22Rv1 (cell line): Measurements from ENCODE around the gene FAM200C.

Experiments
- H3K27ac ChIP-seq: fragments of 450-650 bp; 2 replicates; pipeline ENCODE4 v1.5.1; 2017
- ZFX ChIP-seq: fragments of 450-650 bp; IDR thresholded peaks from 2 replicates; pipeline ENCODE4 v1.6.1; 2017; ENCODE audit warnings: antibody characterized with exemption, borderline replicate concordance
- TF ChIP-seq, protein P1 (sequence below): fragments of 450-650 bp; IDR thresholded peaks from 2 replicates; pipeline ENCODE4 v1.5.1; 2017; ENCODE audit warnings: mild to moderate bottlenecking

Gene FAM200C

GRCh38 chr5:160377651-160378050 is 22.2 kb downstream of the FAM200C start:
- TF ChIP-seq, protein P1, sequence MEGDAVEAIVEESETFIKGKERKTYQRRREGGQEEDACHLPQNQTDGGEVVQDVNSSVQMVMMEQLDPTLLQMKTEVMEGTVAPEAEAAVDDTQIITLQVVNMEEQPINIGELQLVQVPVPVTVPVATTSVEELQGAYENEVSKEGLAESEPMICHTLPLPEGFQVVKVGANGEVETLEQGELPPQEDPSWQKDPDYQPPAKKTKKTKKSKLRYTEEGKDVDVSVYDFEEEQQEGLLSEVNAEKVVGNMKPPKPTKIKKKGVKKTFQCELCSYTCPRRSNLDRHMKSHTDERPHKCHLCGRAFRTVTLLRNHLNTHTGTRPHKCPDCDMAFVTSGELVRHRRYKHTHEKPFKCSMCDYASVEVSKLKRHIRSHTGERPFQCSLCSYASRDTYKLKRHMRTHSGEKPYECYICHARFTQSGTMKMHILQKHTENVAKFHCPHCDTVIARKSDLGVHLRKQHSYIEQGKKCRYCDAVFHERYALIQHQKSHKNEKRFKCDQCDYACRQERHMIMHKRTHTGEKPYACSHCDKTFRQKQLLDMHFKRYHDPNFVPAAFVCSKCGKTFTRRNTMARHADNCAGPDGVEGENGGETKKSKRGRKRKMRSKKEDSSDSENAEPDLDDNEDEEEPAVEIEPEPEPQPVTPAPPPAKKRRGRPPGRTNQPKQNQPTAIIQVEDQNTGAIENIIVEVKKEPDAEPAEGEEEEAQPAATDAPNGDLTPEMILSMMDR: no peak
- no peak for TF ChIP-seq ZFX
- H3K27ac ChIP-seq: no peak overlapping the region

GRCh38 chr5:160376416-160376815 is 23.4 kb downstream of the FAM200C start:
- no peak overlapping the region for H3K27ac ChIP-seq
- TF ChIP-seq, protein P1: no peak
- TF ChIP-seq ZFX: no peak

GRCh38 chr5:160375701-160376100 is 24.2 kb downstream of the FAM200C start:
- H3K27ac ChIP-seq: no peak overlapping the region
- no peak for TF ChIP-seq ZFX
- TF ChIP-seq, protein P1: no peak

DNA sequence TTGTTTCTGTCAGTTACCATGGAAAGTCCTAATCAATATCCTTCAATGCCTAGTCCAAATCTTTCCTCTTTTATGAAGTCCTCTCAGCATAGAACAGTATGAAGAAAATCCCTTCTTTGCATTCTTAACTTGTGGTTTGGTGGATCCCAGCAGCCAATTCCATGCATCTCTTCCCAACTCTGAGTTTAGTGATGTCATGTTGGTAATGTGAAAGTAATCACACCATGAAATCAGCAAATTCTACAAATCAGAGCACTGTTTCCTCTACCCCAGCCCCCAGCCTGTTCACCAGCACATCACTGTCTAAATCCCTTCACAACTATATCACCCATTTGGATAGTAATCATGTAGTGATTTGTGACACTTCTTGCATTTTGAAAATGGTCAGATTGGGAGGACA is 24.7 kb downstream of the FAM200C start:
- TF ChIP-seq, protein P1: no peak
- TF ChIP-seq ZFX: no peak
- H3K27ac ChIP-seq: no peak overlapping the region

GRCh38 chr5:160371294-160371693 is 28.6 kb downstream of the FAM200C start:
- TF ChIP-seq, protein P1: no peak
- TF ChIP-seq ZFX: no peak
- H3K27ac ChIP-seq: no peak overlapping the region

DNA sequence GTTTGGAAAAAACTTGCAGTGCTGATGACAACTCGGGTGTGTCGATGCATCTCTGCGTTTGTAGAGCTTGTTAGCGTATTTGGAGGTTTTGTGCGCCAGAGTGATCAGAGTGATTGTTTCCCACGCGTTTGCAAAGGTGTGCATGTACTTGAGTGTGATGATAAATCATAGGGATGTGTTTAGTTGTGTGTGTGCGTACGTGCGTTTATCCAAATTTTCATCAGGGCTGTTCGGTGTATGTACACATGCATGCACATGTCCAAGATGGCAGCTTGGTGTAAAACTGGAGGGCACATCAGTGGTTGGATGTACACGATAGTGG is 29.2 kb downstream of the FAM200C start:
- H3K27ac ChIP-seq: no peak overlapping the region
- TF ChIP-seq ZFX: no peak
- TF ChIP-seq, protein P1: no peak

DNA sequence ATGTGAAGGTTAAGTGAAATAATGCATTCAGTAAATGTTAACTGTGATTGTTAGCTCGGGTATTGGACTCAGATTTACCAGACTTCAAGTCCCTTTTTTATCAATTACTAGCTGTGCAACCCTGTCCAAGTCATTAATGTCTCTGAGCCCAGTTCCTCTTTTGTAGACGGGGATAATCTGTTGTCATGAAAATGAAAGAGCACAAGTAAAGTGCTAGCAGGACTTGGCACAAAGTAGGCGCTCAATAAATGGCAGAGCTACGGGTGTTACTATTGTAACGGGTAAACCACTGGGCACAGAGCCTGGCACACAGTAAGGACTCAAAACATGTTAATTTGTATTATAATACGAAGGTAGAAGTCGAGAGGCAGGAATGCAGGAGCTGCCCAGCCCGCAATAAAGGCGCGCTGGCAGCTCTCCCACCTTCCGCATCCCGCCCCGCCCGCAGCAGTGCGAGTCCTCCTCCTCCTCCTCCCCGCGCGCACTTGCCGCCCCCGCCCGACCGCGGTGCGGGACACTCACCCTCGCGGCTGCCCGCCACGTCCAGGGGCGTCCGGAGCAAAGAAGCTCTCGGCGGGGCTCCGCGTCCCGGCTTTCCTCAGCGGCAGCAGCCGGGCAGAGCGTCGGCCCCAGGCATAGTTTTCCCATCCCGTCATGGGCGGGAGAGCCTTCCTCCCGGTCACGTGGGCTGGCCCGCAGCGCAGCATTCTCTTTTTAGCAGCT is 29.7 kb downstream of the FAM200C start, which contains the start of gene C1QTNF2:
TSS of gene C1QTNF2 (minus strand) at position 637 of the 723 bp plus-strand sequence. CDS start 15,615 bp downstream, outside the sequence.
- TF ChIP-seq, protein P1: no peak
- no peak for TF ChIP-seq ZFX
- H3K27ac ChIP-seq: no peak within 1 kb of the TSS
